Hepatocyte (in vitro differentiated cells): ENCODE results near the gene ASB6. TPM values are rescaled to one million over a fixed set of nuclear protein-coding genes. Genes with fewer than 3 reads are reported as not detected.

Experiments
- DNase-seq: peaks from one replicate; pipeline ENCODE4 v3.0.0-alpha.2; 2016; ENCODE audit warnings: low spot score
- H2AFZ ChIP-seq: fragments of 200-600 bp; sonication (generic); 2 replicates; pipeline ENCODE4 v1.6.0; 2016; ENCODE audit warnings: antibody characterized with exemption, mild to moderate bottlenecking
- H3K27ac ChIP-seq: fragments of 200-600 bp; sonication (generic); 2 replicates; pipeline ENCODE4 v1.5.1; 2016; ENCODE audit warnings: mild to moderate bottlenecking
- H3K27me3 ChIP-seq: fragments of 200-600 bp; sonication (generic); 2 replicates; pipeline ENCODE4 v1.6.1; 2016
- H3K36me3 ChIP-seq: fragments of 200-600 bp; sonication (generic); replicated peaks from 2 replicates; pipeline ENCODE4 v1.5.1; 2016; ENCODE audit warnings: low read depth; ENCODE audit not compliant: insufficient read depth
- H3K4me1 ChIP-seq: fragments of 200-600 bp; sonication (generic); 2 replicates; pipeline ENCODE4 v1.5.1; 2016; ENCODE audit warnings: mild to moderate bottlenecking, moderate library complexity; ENCODE audit not compliant: insufficient read depth
- H3K4me2 ChIP-seq: fragments of 200-600 bp; sonication (generic); 2 replicates; pipeline ENCODE4 v1.6.0; 2016
- H3K4me3 ChIP-seq: fragments of 200-600 bp; sonication (generic); 2 replicates; pipeline ENCODE4 v1.5.1; 2016; ENCODE audit warnings: mild to moderate bottlenecking
- H3K79me2 ChIP-seq: fragments of 200-600 bp; sonication (generic); 2 replicates; pipeline ENCODE4 v1.6.0; 2017; ENCODE audit warnings: mild to moderate bottlenecking
- H3K9me2 ChIP-seq: fragments of 200-600 bp; sonication (generic); replicated peaks from 2 replicates; pipeline ENCODE4 v1.6.0; 2017; ENCODE audit warnings: mild to moderate bottlenecking; ENCODE audit not compliant: insufficient read depth
- H3K9me3 ChIP-seq: fragments of 200-600 bp; sonication (generic); 2 replicates; pipeline ENCODE4 v1.5.1; 2016; ENCODE audit warnings: low read depth, mild to moderate bottlenecking
- H4K20me1 ChIP-seq: fragments of 200-600 bp; sonication (generic); 2 replicates; pipeline ENCODE4 v1.6.0; 2016; ENCODE audit warnings: mild to moderate bottlenecking; ENCODE audit not compliant: insufficient read depth, poor library complexity, severe bottlenecking
- EZH2 ChIP-seq: fragments of 200-600 bp; sonication (generic); IDR thresholded peaks from 2 replicates; pipeline ENCODE4 v1.6.1; 2016; ENCODE audit warnings: antibody characterized with exemption, mild to moderate bottlenecking, borderline replicate concordance
- EZH2phosphoT487 ChIP-seq: fragments of 200-600 bp; sonication (generic); IDR thresholded peaks from one replicate; pipeline ENCODE4 v1.6.1; 2018; ENCODE audit warnings: antibody characterized with exemption, mild to moderate bottlenecking, low read depth, moderate library complexity; ENCODE audit not compliant: unreplicated experiment, severe bottlenecking
- WGBS: methylation state at CpG from one replicate; pipeline ENCODE4 v1.1.6; 2016; ENCODE audit warnings: low lambda C conversion rate; ENCODE audit errors: missing lambda C conversion rate; 5-methylcytosine and 5-hydroxymethylcytosine counted together
- polyA plus RNA-seq: library from polyadenylated mRNA; unstranded; fragments of >200 nt; fragmentation: Nextera tagmentation; extraction: Ambion mirVana; gene quantifications from 2 replicates; pipeline ENCODE4 v1.2.1, GENCODE V29; 2016
- total RNA-seq: library from RNA; depleted of rRNA; stranded (reverse); fragments of >200 nt; gene quantifications from 2 replicates; pipeline ENCODE4 v1.2.3, GENCODE V29; 2014
- TF ChIP-seq, protein P1 (sequence below): fragments of 200-600 bp; sonication (generic); IDR thresholded peaks from 2 replicates; pipeline ENCODE4 v1.5.1; 2016; ENCODE audit warnings: antibody characterized with exemption, mild to moderate bottlenecking; ENCODE audit not compliant: poor library complexity

ASB6 gene
- total and polyA plus RNA-seq, 2 experiments from 2014 or later: 14.2 to 15.5 TPM

DNA sequence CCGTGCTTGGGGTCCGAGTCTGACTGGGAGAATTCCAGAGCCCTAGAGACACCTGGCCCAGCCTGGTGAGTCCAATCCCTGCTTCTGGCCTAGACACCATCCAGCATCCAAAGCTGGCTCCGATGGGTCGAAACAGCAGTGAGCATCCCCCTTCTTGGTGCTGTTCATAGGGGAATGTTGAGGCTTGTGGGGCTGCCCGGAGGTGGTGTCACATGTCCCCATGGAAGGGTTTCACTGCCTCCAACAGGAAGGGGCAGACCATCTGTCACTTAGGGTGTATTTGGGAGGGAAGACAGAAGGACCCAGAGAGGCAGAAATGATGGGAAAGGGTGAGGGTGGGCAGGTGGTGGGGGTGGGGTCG, 34.9 kb downstream of the ASB6 start:
- Histone ChIP-seq H3K27ac (peak overlapping the region; percentile 91), H4K20me1 (no peaks in the 10 kb centered on the region), H3K9me3 (no peaks in the 10 kb centered on the region), H3K4me1 (peaks cover 32% of the 10 kb centered on the region), H3K4me3 (no peak overlapping the region), H3K9me2 (no peaks in the 10 kb centered on the region), H3K79me2 (no peaks in the 10 kb centered on the region), H3K36me3 (no peaks in the 10 kb centered on the region), H2AFZ (no peak overlapping the region), H3K27me3 (no peaks in the 10 kb centered on the region), H3K4me2 (no peak overlapping the region)
- WGBS: 87% methylated on average over 6 of the region's 6 CpGs
- no peak for DNase-seq
- no peak for TF ChIP-seq EZH2
- TF ChIP-seq, protein P1, sequence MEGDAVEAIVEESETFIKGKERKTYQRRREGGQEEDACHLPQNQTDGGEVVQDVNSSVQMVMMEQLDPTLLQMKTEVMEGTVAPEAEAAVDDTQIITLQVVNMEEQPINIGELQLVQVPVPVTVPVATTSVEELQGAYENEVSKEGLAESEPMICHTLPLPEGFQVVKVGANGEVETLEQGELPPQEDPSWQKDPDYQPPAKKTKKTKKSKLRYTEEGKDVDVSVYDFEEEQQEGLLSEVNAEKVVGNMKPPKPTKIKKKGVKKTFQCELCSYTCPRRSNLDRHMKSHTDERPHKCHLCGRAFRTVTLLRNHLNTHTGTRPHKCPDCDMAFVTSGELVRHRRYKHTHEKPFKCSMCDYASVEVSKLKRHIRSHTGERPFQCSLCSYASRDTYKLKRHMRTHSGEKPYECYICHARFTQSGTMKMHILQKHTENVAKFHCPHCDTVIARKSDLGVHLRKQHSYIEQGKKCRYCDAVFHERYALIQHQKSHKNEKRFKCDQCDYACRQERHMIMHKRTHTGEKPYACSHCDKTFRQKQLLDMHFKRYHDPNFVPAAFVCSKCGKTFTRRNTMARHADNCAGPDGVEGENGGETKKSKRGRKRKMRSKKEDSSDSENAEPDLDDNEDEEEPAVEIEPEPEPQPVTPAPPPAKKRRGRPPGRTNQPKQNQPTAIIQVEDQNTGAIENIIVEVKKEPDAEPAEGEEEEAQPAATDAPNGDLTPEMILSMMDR: no peak
- TF ChIP-seq EZH2phosphoT487: no peak

DNA sequence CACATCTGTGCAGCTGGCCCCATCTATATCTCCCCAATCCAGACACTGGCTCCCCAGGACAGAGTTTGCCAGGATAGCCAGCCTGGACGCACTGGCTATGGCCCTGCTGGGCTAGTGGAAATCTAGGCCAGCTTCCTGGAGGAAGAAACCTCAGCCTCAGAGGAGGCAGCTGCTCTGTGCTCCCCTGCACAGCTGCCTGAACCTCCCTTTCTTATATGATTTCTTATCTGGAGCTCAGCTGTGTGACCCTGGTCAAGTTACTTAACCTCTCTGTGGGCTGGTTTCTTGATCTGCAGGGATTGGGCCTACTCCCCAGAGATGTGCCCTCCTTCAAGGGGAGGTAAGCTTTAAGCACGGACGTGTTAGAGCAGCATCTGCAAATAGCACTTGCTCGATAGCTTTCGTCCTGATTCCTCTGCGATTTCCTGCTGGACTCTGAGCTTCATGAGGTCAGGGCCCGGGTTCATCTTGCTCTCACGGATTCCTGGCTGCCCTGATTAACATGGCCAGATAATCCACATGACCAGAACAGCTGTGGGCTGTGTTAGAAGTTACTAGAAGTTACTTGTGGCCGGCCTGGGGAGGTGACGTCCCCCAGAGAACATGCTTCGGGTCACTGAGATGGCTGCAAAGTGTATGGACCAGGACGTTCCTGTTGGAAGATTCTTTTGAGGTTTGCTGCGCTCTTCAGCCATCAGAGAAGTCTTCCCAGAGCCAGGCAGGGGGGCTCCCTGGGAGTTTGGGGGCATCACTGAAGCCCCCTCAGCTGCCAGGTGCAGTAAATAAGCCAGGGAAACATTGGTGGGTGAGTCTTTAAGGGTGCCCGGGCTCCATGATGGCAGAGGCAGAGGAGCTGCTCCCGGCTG, 35.6 kb downstream of the ASB6 start:
- Histone ChIP-seq H3K4me1 (peaks cover 31% of the 10 kb centered on the region), H3K36me3 (no peaks in the 10 kb centered on the region), H3K79me2 (no peaks in the 10 kb centered on the region), H2AFZ (no peak overlapping the region), H3K4me3 (no peak overlapping the region), H3K4me2 (no peak overlapping the region), H3K9me3 (no peaks in the 10 kb centered on the region), H3K27ac (peak overlapping the region; percentile 91), H3K27me3 (no peaks in the 10 kb centered on the region), H3K9me2 (no peaks in the 10 kb centered on the region), H4K20me1 (no peaks in the 10 kb centered on the region)
- no peak for DNase-seq
- no peak for TF ChIP-seq EZH2phosphoT487
- WGBS: 79% methylated on average over 15 of the region's 15 CpGs

DNA sequence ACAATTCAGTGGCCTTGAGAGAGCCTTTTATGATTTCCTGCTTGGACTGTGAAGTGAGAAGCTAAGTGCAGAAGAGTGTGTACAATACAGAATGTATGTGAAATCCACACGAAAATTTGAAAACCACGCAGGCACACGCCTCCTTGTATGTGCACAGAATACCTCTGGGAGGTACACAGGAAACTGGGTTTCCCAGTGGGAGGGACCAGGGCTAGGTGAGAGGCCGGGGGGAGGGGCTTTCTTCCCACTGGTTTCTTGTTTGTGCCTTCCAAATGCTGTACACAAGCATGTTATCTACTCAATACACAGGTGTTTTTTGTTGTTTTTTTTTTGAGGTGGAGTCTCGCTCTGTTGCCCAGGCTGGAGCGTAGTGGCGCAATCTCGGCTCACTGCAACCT, 37.2 kb downstream of the ASB6 start:
- H3K79me2 ChIP-seq: no peaks in the 10 kb centered on the region
- no peak overlapping the region for H3K27ac ChIP-seq
- WGBS: 76% methylated on average over 8 of the region's 8 CpGs
- H3K4me2 ChIP-seq: no peak overlapping the region
- no peak overlapping the region for H3K4me3 ChIP-seq
- H3K36me3 ChIP-seq: no peaks in the 10 kb centered on the region
- H3K9me3 ChIP-seq: no peaks in the 10 kb centered on the region
- DNase-seq: no peak
- H3K27me3 ChIP-seq: no peaks in the 10 kb centered on the region
- H4K20me1 ChIP-seq: no peaks in the 10 kb centered on the region
- peaks cover 21% of the 10 kb centered on the region for H3K4me1 ChIP-seq
- H2AFZ ChIP-seq: no peak overlapping the region
- TF ChIP-seq EZH2phosphoT487: no peak
- TF ChIP-seq, protein P1: no peak
- no peak for TF ChIP-seq EZH2
- no peaks in the 10 kb centered on the region for H3K9me2 ChIP-seq

DNA sequence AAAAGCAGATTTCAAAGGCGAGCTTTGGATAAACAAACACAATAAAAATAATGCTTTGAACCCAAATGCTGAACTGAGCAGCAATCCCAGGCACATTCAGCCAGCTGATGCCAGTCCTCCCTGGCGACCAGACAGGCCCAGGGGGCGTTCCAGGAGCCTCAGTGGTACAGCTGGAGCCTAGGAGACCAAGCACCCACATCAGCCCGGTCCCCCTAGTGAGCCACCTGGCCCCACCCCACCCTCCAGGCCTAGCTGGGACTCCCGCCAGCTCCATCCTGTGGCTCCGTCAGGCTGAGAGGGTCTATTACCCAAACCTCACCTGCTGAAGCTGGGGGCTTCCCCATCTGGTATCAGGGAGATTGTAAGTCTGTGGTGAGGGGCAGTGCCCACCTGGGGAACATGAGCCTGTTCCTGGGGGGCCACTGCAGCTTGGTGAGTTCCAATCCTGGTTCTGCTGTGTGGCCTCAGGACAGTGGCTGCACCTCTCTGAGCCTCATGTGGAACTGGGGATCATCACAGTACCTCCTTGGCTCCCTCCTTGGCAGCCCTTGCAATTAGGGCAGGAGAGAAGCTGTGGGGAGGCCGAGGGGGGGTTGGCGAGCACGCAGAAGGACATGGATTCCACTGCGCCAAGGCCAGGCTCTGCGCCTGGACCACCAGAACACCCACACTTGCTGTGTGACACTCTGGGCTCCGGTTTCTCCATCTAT, 37.7 kb downstream of the ASB6 start:
- Histone ChIP-seq H3K4me1 (peaks cover 16% of the 10 kb centered on the region), H3K4me2 (no peak overlapping the region), H3K79me2 (no peaks in the 10 kb centered on the region), H3K9me3 (no peaks in the 10 kb centered on the region), H3K27me3 (no peaks in the 10 kb centered on the region), H3K36me3 (no peaks in the 10 kb centered on the region), H3K9me2 (no peaks in the 10 kb centered on the region), H4K20me1 (no peaks in the 10 kb centered on the region), H3K4me3 (no peak overlapping the region), H3K27ac (no peak overlapping the region), H2AFZ (no peak overlapping the region)
- WGBS: 82% methylated on average over 12 of the region's 12 CpGs
- TF ChIP-seq, protein P1: no peak
- no peak for TF ChIP-seq EZH2
- no peak for TF ChIP-seq EZH2phosphoT487
- no peak for DNase-seq
